ENCODE measurements around the gene MBTPS1. TPM values are rescaled to one million over a fixed set of nuclear protein-coding genes. Genes with fewer than 3 reads are reported as not detected.

Gene MBTPS1
- total and polyA plus RNA-seq, 9 of the 15 experiments (the other 6 are each of a cell fraction or from before 2014, with no cell fraction given): 2.8 to 57.6 (median 43.8) TPM

- Histone ChIP-seq H3K27ac (ENCODE audit: extremely low read depth, low read depth, low read length) (no peak overlapping the region), H3K27me3 (ENCODE audit: control insufficient read depth in 2 of 2, insufficient read depth in 2 of 2, low read length in 2 of 2) (no peaks in the 10 kb centered on the region), H2AFZ (ENCODE audit: low read depth, low read length) (no peak overlapping the region), H3K4me2 (ENCODE audit: insufficient read depth, low read length) (no peak overlapping the region), H3K79me2 (ENCODE audit: control insufficient read depth, insufficient read depth, low read length) (peaks cover 12% of the 10 kb centered on the region), H3K9me3 (replicated peaks; ENCODE audit: control insufficient read depth, insufficient read depth, low read depth, low read length) (no peaks in the 10 kb centered on the region), H3K4me1 (replicated peaks in 1 of 2; ENCODE audit: control insufficient read depth in 2 of 2, insufficient read depth in 2 of 2, low read length in 2 of 2) (peaks cover 5 to 15% of the 10 kb centered on the region in 2 experiments; a peak in 3 of 5 replicates), H3K9ac (ENCODE audit: insufficient read depth in 1 of 2, low read depth in 2 of 2, low read length in 2 of 2) (no peak overlapping the region), H3K4me3 (no peak overlapping the region), H3K9me1 (ENCODE audit: control insufficient read depth, insufficient read depth, low read length) (no peaks in the 10 kb centered on the region), H3K36me3 (ENCODE audit: control insufficient read depth, insufficient read depth, low read length) (peaks cover 28% of the 10 kb centered on the region; the same call in 2 of the 3 replicates), H4K20me1 (replicated peaks; ENCODE audit: control insufficient read depth, insufficient read depth, low read length) (no peaks in the 10 kb centered on the region)
- DNase-seq (ENCODE audit: extremely low read depth in 1 of 4, low spot score in 3 of 4) (no peak), ATAC-seq (no peak), FAIRE-seq (no peak)
- whole genome bisulfite sequencing (ENCODE audit: insufficient coverage, low coverage, missing lambda C conversion rate): 77% methylated on average over 10 of the region's 10 CpGs
- CTCF ChIA-PET (ENCODE audit: low intra/inter-chr PET ratio): no interaction called here
- POLR2A ChIA-PET: interaction anchor here (0.7 to 10.0 kb wide), 2 partner anchors 14 to 185 kb away, joined by 3 to 145 read pairs; no protein-coding TSS in a partner anchor
- TF ChIP-seq NR2C2 (CRISPR knock-in tag; IDR thresholded peaks at IDR 0.05) (no peak), NR2C2 (tag; IDR thresholded peaks at IDR 0.05) (no peak), ZNF384 (IDR thresholded peaks at IDR 0.05; ENCODE audit: low read depth, low read length) (no peak), SIN3B (IDR thresholded peaks at IDR 0.05; ENCODE audit: low read depth) (no peak), ZC3H4 (CRISPR knock-in tag; IDR thresholded peaks at IDR 0.05; ENCODE audit: borderline replicate concordance) (no peak), HNRNPH1 (optimal IDR thresholded peaks at IDR 0.05; ENCODE audit: low read depth, low read length) (no peak), TFE3 (CRISPR knock-in tag; IDR thresholded peaks at IDR 0.05) (no peak), ZFP36 (IDR thresholded peaks at IDR 0.05; ENCODE audit: low read depth, low read length, partially characterized antibody) (no peak), ZFPM2 (CRISPR knock-in tag; IDR thresholded peaks at IDR 0.05) (no peak), FOXK2 (conservative IDR thresholded peaks at IDR 0.05 in 1 of 2, IDR thresholded peaks at IDR 0.05 in 1 of 2; ENCODE audit: low read depth in 2 of 2) (no peak), KDM1A (IDR thresholded peaks at IDR 0.05) (no peak), NCOA2 (IDR thresholded peaks at IDR 0.05; ENCODE audit: partially characterized antibody in 2 of 2) (no peak), HMGN3 (IDR thresholded peaks at IDR 0.05; ENCODE audit: borderline replicate concordance, extremely low read depth, insufficient read length, low read depth, low read length) (peak; percentile 50), CBFA2T2 (conservative IDR thresholded peaks at IDR 0.05) (no peak), SMARCE1 (IDR thresholded peaks at IDR 0.05) (no peak), ZBTB34 (CRISPR knock-in tag; IDR thresholded peaks at IDR 0.05) (no peak), ZNF41 (CRISPR knock-in tag; conservative IDR thresholded peaks at IDR 0.05) (no peak), TAF7 (tag; IDR thresholded peaks at IDR 0.05) (no peak), POLR2G (IDR thresholded peaks at IDR 0.05; ENCODE audit: low read depth, low read length) (peak; percentile 45; the same call in 1 of the 2 replicates)
- TF ChIP-seq, protein P1, sequence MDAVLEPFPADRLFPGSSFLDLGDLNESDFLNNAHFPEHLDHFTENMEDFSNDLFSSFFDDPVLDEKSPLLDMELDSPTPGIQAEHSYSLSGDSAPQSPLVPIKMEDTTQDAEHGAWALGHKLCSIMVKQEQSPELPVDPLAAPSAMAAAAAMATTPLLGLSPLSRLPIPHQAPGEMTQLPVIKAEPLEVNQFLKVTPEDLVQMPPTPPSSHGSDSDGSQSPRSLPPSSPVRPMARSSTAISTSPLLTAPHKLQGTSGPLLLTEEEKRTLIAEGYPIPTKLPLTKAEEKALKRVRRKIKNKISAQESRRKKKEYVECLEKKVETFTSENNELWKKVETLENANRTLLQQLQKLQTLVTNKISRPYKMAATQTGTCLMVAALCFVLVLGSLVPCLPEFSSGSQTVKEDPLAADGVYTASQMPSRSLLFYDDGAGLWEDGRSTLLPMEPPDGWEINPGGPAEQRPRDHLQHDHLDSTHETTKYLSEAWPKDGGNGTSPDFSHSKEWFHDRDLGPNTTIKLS (IDR thresholded peaks at IDR 0.05; ENCODE audit: borderline replicate concordance, low read depth): peak; percentile 28; the same call in 1 of the 2 replicates
- intact Hi-C loops (cut with micrococcal nuclease) (no loop called here), in situ Hi-C loops (cut with MboI) (no loop called here)
- no TSS peak for BruUV-seq (replicated peaks)
Measured at GRCh38 chr16:84121007-84121406, 4.3 kb upstream of the MBTPS1 start.
